GM10847 (cell line): ENCODE data around the gene CDH24.

ENCODE experiments used
- POLR2A ChIP-seq: IDR thresholded peaks from 2 replicates; pipeline ENCODE4 v1.6.1; 2011; ENCODE audit not compliant: insufficient read length; ENCODE audit errors: extremely low read depth

Gene CDH24

GRCh38 chr14:23008831-23009230 lies 48.5 kb downstream of the CDH24 start:
- TF ChIP-seq POLR2A, result no peak

DNA sequence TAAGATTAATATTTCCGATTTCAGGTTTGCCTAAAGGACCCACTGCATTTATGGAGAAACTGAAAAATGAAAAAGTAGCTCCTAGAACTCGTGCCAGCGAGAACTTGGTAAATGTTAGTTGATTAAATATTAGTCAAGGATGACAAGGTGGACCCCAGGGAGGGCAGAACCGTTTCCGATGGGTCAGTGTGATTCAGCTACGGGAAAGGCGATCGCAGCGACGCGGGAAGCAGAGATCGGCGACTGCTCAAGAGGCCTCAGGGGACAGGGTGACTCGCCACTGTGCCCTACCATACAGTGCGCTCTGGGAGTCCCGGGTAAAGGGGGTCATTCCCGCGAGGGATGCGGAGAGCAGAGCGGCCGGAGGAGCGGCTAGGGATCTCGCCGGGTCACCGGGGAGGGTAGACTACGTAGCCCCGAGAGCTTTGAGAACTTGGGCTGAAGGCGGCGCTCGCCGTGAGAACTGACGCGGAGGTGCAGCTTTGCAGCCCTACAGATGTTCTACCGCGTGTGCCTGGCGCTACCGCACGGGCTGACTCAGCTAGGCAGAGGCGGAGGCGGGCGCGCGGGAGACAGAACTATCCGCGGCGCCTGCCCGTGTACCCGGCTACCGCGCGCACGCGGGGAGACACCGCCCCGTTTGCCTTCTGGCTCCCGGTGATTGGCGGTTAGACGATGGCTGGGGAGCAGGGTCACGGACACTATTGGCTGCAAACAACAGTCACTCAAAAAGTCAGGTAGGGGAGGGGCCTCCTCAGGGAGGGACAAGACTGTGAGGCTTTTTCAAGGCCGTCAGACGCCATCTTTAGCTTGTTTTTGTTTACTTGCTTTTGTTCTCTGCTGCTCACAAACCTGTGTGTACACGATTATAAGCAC lies 50.5 kb downstream of the CDH24 start:
- peak; percentile 92 for TF ChIP-seq POLR2A

DNA sequence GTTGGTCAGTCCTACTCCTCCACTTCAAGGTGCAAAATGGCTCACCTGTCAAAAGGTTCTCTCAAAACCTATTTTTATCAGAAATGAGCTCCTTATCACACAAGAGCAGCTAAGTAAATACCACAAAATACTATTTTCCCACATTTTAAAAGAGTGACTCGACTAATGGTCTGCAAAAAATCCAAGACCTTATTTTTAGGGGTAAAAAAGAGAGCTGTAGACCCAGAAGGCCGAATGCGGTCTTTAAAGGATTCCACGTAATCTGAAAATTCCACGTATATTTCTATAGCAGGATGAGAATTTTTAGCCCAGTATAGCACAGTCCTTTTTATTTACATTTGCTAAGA lies 51.2 kb downstream of the CDH24 start:
- no peak for TF ChIP-seq POLR2A

- TF ChIP-seq POLR2A, result no peak
Measured at GRCh38 chr14:23005451-23006187, 51.7 kb downstream of the CDH24 start.

DNA sequence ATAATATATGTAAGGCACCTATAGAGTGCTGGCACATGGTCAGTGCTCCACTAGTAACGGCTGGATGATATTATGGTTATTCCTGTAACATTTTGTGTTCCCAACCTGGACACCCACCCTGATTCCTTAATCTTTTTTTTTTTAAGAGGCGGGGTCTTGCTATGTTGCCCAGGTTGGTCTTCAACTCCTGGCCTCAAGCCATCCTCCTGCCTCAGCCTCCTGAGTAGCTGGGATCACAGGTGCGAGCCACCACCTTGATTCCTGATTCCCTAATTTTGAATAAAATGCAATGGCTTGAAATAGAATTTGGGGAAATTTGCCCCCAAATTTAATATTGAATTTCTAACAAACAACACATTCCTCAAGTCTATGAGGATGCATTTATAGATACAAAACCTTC lies 54.7 kb downstream of the CDH24 start:
- TF ChIP-seq POLR2A, result no peak

GRCh38 chr14:23000860-23001259 lies 56.5 kb downstream of the CDH24 start:
- TF ChIP-seq POLR2A, result no peak

- no peak for TF ChIP-seq POLR2A
Measured at GRCh38 chr14:22998329-22999012, 58.8 kb downstream of the CDH24 start.

DNA sequence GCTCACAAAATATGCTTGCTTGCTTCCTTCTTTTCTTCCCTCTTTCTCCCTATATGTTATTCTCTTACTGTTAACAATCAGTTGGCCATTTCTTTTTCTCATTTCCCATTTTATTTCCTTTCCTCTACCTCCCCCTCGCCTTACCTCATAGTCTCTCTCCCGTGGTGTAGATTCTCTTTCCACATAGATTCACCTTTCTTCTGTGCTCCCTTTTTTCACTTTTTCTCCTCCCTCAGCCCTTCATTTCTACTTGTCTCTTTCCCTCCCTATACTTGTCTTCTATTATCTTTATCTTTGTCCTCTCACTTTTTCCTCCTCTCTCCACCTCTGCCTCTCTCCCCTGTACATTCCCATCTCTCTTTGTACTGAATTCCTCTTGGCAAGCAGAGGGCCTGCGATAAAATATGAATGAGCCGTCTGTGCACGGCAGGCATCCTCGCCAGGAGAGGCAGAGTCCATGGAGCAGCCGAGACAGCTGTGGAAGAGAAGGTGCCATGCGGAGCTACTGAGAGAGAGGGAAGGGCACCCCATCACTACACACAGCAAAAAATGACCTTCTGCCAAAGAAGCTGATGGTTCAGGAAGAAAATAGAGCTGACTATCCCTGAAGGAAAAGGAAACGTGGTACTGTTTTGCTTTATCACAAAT lies 59.5 kb downstream of the CDH24 start:
- TF ChIP-seq POLR2A, result no peak
